ENCODE results near the gene OR1I1.

DNA sequence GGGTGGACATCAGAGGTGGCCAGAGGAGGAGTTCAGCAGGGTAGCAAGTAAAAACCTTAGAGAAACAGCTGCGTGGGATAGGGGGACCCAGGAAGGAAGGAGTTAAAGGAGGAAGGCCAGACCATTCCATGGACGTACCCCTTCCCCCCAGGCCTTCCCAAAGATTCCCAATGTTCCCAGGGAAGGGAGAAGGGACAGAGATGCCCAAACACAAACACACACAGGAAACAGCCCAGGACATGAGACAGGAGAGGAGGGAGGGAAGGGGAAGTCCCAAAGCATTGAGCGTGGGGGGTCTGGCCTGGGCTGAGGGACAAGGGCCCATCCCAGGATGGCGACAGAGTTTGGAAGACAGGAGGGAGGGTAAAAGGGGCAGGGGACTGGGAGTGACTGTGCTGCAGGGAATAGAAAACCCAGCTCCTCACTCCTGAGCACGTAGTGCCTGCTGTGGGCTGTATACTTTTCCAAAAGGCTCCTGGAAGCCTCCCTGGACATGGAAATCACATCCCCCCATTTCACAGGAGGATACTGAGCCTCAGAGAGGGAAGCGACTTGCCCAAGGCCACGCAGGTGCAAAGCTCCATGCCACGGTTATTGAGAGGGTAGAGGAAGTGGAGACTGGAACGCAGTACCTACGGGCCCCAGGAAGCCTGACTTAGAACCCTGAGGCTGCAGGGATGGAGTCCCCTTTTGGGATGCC lies 26.3 kb downstream of the OR1I1 start:
- TF ChIP-seq, protein P1, sequence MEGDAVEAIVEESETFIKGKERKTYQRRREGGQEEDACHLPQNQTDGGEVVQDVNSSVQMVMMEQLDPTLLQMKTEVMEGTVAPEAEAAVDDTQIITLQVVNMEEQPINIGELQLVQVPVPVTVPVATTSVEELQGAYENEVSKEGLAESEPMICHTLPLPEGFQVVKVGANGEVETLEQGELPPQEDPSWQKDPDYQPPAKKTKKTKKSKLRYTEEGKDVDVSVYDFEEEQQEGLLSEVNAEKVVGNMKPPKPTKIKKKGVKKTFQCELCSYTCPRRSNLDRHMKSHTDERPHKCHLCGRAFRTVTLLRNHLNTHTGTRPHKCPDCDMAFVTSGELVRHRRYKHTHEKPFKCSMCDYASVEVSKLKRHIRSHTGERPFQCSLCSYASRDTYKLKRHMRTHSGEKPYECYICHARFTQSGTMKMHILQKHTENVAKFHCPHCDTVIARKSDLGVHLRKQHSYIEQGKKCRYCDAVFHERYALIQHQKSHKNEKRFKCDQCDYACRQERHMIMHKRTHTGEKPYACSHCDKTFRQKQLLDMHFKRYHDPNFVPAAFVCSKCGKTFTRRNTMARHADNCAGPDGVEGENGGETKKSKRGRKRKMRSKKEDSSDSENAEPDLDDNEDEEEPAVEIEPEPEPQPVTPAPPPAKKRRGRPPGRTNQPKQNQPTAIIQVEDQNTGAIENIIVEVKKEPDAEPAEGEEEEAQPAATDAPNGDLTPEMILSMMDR (IDR thresholded peaks at IDR 0.05) = no peak
- TF ChIP-seq POLR2AphosphoS5 (IDR thresholded peaks at IDR 0.05) (no peak), EP300 (IDR thresholded peaks at IDR 0.05) (no peak), POLR2A (IDR thresholded peaks at IDR 0.05) (no peak)

All from stomach (tissue), 4 donors.